GM18517 (cell line): ENCODE measurements around the gene APCDD1L.
"Not testable (repeated sequence)": the region's sequence is repeated elsewhere in the genome, so short reads cannot be mapped to it uniquely, and the experiment has no call there.

Experiments used
- ATAC-seq: cut with Tn5 transposase; IDR thresholded peaks from one replicate; pipeline ENCODE4 v1.9.1; 2021; ENCODE audit warnings: mild to moderate bottlenecking, moderate library complexity; ENCODE audit not compliant: unreplicated experiment

The APCDD1L gene

GRCh38 chr20:58446960-58447265 is 68.3 kb downstream of the APCDD1L start:
- no peak for ATAC-seq

- ATAC-seq: no peak
These were observed 68.8 kb downstream of the APCDD1L start for GRCh38 chr20:58446264-58446959.

- no peak for ATAC-seq
These were observed 70.4 kb downstream of the APCDD1L start for GRCh38 chr20:58444746-58445255.

GRCh38 chr20:58441723-58442122 is 73.5 kb downstream of the APCDD1L start:
- ATAC-seq: no peak

DNA sequence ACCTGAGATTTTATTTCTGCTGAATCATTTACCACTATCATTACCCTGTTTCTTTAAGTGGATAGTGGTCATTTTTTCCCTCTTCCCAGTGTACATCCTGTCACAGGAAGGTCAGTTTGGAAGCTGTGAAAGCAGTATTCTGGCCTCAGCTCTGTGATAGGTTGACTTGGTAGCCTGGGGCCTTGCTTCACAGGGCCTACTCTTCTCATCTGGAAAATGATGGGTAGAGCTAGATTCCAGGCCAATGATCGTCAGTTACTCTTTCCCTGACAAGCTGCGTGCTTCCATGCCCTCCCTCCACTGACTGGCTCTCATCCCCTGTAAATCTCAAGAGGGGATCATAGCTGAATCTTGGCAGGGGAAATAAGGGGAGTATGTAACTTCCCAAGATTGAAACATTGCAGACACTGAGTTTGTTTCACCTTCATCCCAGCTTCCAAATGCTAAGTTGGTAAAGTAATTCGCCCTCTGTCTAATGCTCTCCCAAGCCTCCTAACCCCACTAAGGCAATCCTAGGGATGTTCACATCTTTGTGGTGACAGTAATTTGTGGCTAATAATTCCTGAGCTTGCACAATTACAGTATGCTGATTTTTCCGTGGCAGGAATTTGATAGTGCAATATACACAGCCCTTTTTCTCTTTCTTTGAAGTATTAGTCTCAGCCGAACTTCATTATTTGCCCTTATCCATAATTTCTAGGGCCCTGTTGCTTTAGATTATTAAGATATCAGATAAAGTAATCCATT is 75.0 kb downstream of the APCDD1L start:
- no peak for ATAC-seq

- ATAC-seq: no peak
These were observed 76.0 kb downstream of the APCDD1L start for GRCh38 chr20:58438970-58439808.

DNA sequence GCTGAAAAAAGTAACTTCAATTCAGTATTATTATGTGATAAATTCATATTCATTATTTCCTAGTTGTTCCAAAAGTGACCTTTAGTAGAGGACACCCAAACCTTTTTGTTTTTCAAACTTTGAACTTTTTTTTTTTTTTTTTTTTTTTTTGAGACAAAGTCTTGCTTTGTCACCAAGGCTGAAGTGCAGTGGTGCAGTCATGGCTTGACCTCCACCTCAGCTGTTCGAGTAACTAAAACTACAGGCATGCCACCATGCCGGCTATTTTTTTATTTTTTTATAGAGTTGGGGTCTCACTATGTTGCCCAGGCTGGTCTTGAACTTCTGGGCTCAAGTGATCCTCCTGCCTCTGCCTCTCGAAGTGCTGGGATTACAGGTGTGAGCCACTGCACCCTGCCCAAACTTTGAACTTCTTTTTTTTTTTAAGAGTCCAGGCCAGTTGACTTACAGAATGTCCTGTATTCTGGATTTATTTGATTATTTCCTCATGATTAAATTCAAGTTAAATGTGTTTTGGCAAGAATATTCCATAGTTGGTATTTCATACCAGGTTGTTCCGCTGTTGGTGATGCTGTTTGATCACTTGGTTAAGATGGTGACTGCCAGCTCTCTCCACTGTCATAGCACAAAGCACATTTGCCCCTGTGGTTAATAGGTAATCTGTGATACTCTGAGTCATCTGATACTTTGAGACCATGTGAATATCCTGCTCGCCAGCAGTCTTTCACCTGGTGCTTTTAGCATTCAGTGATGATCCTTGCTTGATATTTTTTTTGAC is 78.1 kb downstream of the APCDD1L start:
- no peak for ATAC-seq

GRCh38 chr20:58435237-58435636 is 80.0 kb downstream of the APCDD1L start:
- no peak for ATAC-seq

- no peak for ATAC-seq
These were observed 80.9 kb downstream of the APCDD1L start for GRCh38 chr20:58434326-58434725.

- ATAC-seq: no peak
These were observed 81.4 kb downstream of the APCDD1L start for GRCh38 chr20:58433759-58434158.

GRCh38 chr20:58433029-58433647 is 82.1 kb downstream of the APCDD1L start:
- ATAC-seq: no peak

GRCh38 chr20:58432186-58432954 is 82.8 kb downstream of the APCDD1L start:
- no peak for ATAC-seq

- ATAC-seq: no peak
These were observed 84.1 kb downstream of the APCDD1L start for GRCh38 chr20:58431134-58431533.

DNA sequence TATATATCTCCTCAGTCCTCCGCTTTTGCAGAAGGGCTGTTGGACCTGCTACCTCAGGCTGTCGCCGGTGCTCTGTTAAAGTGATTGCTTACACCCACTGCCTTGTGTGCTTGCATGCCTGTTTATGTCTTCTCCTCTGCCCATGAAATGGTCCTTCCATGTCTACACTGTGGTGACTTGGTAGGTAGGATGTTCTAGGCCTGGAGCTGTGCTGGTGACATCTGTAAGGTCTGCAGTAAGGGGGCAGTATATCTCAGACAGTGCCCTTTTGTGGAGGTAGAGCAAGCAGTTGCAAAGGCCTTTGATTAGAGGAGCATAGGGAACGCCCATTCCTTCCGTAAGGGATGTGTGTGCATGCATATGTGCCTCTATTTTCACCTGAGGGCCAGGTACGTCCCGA is 85.9 kb downstream of the APCDD1L start:
- no peak for ATAC-seq

DNA sequence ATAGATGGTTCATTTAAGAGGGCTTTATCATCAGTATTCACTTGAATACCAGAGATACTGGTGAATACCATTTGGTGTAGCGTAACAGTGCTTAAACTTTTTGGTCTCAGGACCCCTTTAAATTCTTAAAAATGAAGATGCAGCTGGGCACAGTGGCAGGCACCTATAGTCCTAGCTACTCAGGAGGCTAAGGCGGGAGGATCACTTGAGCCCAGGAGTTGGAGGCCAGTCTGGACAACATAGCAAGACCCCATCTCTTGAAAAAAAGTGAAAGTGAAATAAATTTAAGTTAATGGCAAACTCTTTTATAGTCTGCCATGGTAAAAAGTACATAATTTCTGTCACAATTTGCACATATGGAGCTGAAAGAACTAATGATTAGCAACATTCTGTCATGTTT is 86.8 kb downstream of the APCDD1L start:
- no peak for ATAC-seq

DNA sequence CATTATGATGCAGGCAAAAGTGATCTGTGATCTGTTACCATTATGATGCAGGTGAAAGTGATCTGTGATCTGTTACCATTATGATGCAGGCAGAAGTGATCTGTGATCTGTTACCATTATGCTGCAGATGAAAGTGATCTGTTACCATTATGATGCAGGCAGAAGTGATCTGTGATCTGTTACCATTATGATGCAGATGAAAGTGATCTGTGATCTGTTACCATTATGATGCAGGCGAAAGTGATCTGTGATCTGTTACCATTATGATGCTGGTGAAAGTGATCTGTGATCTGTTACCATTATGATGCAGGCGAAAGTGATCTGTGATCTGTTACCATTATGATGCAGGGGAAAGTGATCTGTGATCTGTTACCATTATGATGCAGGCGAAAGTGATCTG is 87.6 kb downstream of the APCDD1L start:
- ATAC-seq: not testable (repeated sequence)

- no peak for ATAC-seq
These were observed 90.8 kb downstream of the APCDD1L start for GRCh38 chr20:58424218-58424969.

GRCh38 chr20:58421497-58421850 is 93.7 kb downstream of the APCDD1L start:
- ATAC-seq: no peak
